ENCODE results near the gene SIGMAR1.

GRCh38 chr9:34644766-34645314 lies 7.3 kb upstream of the SIGMAR1 start:
- TF ChIP-seq, protein P1, sequence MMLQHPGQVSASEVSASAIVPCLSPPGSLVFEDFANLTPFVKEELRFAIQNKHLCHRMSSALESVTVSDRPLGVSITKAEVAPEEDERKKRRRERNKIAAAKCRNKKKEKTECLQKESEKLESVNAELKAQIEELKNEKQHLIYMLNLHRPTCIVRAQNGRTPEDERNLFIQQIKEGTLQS (IDR thresholded peaks at IDR 0.05), result no peak
- TF ChIP-seq, protein P2, sequence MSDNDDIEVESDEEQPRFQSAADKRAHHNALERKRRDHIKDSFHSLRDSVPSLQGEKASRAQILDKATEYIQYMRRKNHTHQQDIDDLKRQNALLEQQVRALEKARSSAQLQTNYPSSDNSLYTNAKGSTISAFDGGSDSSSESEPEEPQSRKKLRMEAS (IDR thresholded peaks at IDR 0.05), result peak; percentile 74
- TF ChIP-seq CTCF (IDR thresholded peaks at IDR 0.05; ENCODE audit: low read depth, low read length, missing input control) (no peak), JUND (IDR thresholded peaks at IDR 0.05) (peak; percentile 56 to 95), SP1 (IDR thresholded peaks at IDR 0.05) (peak; percentile 100), RAD21 (IDR thresholded peaks at IDR 0.05) (peak; percentile 31 to 33), ZBTB33 (IDR thresholded peaks at IDR 0.05) (peak; percentile 67), REST (IDR thresholded peaks at IDR 0.05) (peak; percentile 88)

All from liver (tissue), 3 donors.